HG03175 (cell line): Measurements from ENCODE around the gene HMGA1.

Experiments used
- ATAC-seq: cut with Tn5 transposase; IDR thresholded peaks from one replicate; pipeline ENCODE4 v1.9.1; 2021; ENCODE audit warnings: mild to moderate bottlenecking, moderate library complexity; ENCODE audit not compliant: unreplicated experiment

Gene HMGA1

DNA sequence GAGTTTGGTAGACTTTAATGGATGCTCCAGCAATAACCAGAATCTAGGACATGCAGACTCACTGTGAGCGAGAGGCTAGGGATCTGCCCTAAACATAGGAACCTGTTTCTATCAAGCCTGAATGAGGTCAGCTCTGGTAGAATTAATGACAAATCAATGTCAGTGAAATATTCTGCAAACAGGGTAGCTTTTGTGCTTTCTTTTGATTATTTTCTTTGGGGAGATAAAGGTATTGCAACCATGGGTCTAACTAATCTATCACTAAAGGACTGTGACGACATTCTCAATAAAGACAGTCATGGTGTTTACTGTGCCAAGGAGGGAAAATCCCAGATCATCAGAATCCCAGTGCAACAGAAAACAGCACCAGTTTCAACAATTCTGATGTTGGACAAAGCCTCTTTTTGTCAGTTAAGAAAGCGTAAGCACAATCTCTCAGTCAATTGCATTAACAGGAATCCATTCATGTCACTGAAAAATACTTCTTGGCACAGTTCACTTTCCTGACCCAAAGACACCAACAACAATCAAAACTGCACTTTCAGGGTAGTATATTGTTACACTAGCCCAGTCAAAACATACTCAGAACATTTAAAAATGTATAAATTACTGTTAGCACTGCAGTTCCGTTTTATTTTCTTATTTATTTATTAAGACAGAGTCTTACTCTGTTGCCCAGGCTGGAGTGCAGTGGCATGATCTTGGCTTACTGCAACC is 48.9 kb downstream of the HMGA1 start:
- ATAC-seq = no peak

DNA sequence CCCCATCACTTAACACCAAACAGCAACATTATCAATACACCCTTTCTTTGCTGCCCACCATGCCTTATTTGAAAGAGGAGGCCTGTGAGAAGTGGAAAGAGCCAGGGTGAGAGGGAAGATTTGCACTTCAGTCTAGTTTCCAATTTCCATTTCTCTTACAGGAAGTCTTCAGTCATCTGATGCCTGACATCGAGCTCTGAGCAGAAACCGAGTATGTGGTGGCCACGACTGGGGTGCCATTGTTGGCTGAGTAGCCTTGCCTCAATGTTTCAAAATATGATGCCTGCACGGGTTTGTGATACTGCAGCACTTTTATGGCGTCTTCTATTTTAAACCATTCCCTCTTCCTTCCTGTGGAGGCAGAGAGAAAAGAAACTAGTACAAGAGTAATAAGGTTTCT is 51.9 kb downstream of the HMGA1 start:
- no peak for ATAC-seq

DNA sequence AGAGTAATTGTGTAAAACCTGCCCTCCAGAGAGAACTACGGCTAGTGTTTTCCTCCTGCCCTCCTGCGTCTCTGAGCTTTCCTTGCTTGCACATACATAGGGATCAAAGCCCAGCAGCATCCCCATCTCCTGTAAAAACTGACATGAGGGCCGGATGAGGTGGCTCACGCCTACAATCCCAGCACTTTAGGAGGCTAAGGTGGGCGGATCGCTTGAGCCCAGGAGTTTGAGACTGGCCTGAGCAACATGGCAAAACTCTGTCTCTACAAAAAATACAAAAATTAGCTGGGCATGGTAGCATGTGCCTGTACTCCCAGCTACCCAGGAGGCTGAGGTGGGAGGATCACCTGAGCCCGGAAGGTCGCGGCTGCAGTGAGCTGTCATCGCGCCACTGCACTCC is 52.5 kb downstream of the HMGA1 start:
- ATAC-seq = no peak

DNA sequence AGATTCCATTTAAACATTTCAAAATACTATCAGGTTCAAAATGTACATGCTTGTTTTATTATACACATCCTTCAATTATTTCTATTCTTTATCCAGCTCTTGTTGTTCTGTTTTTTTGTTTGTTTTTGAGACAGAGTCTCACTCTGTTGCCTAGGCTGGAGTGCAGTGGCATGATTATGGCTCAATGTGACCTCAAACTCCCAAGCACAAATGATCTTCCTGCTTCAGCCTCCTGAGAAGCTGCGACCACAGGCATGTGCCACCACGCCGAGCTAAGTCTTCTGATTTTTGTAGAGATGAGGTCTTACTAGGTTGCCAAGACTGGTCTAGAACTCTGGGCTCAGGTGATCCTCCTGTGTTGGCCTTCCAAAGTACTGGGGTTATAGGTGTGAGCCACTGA is 56.3 kb downstream of the HMGA1 start:
- ATAC-seq = no peak

DNA sequence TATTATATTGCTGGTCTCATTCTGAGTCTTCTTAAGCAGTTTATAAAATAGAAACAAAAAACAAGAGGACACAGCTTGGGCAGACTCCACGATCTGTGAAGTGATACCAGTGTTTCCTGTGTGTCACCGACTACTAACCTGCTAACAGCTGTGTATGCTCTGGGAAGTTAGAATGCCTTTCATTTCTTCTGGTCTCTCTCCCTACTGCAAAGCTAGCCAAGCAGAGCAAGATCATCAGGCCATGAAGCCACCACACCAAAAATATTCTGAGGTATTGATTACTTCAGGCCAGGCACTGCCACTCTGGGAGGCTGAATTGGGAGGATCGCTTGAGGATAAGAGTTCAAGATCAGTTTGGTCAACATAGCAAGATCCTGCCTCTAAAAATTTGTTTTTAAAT is 59.0 kb downstream of the HMGA1 start:
- peak; percentile 83 for ATAC-seq
